GM12872 (cell line): ENCODE data around the gene ACSL1.

Experiments
- CTCF ChIP-seq: IDR thresholded peaks from 3 replicates; pipeline ENCODE4 v1.5.1; 2011; ENCODE audit warnings: low read depth, mild to moderate bottlenecking, low read length, moderate library complexity; ENCODE audit not compliant: insufficient read depth

ACSL1 gene

GRCh38 chr4:184751585-184751956, 74.2 kb downstream of the ACSL1 start:
- no peak for TF ChIP-seq CTCF

- TF ChIP-seq CTCF: no peak
Measured at GRCh38 chr4:184750926-184751584, 74.7 kb downstream of the ACSL1 start.

GRCh38 chr4:184748251-184748652, 77.5 kb downstream of the ACSL1 start:
- no peak for TF ChIP-seq CTCF

GRCh38 chr4:184747034-184747830, 78.5 kb downstream of the ACSL1 start:
- no peak for TF ChIP-seq CTCF

GRCh38 chr4:184745831-184746795, 79.7 kb downstream of the ACSL1 start:
- TF ChIP-seq CTCF: peak; percentile 76

- no peak for TF ChIP-seq CTCF
Measured at GRCh38 chr4:184744236-184744635, 81.5 kb downstream of the ACSL1 start.

GRCh38 chr4:184743650-184744049, 82.1 kb downstream of the ACSL1 start:
- no peak for TF ChIP-seq CTCF
